H1 (cell line): ENCODE results near the gene RASSF3.

Source experiments
- ATF2 ChIP-seq: IDR thresholded peaks from 2 replicates; pipeline ENCODE4 v1.6.1; 2012; ENCODE audit warnings: low read length, inconsistent platforms
- GABPA ChIP-seq: IDR thresholded peaks from 2 replicates; pipeline ENCODE4 v1.6.1; 2011; ENCODE audit warnings: mild to moderate bottlenecking, low read length, moderate library complexity, borderline replicate concordance; ENCODE audit not compliant: insufficient read depth
- JUN ChIP-seq: IDR thresholded peaks from 2 replicates; pipeline ENCODE4 v1.6.1; 2011; ENCODE audit warnings: low read depth, mild to moderate bottlenecking, improper control_type of control experiment, low read length
- POLR2A ChIP-seq, 2 experiments: IDR thresholded peaks; 1 replicate in 1 of 2; 2 replicates in 1 of 2; pipeline ENCODE4 v1.6.1; 2011; ENCODE audit warnings: low read depth in 2 of 2, low read length in 2 of 2, mild to moderate bottlenecking in 2 of 2; ENCODE audit errors: control extremely low read depth in 1 of 2
- RFX5 ChIP-seq: IDR thresholded peaks from 2 replicates; pipeline ENCODE4 v1.6.1; 2011; ENCODE audit warnings: low read depth, low read length, improper control_type of control experiment, borderline replicate concordance
- RXRA ChIP-seq: IDR thresholded peaks from 2 replicates; pipeline ENCODE4 v1.6.1; 2011; ENCODE audit warnings: low read depth, mild to moderate bottlenecking, low read length, moderate library complexity; ENCODE audit not compliant: insufficient read depth
- SRF ChIP-seq: IDR thresholded peaks from 2 replicates; pipeline ENCODE4 v1.6.1; 2011; ENCODE audit warnings: mild to moderate bottlenecking, low read depth, low read length, moderate library complexity
- TCF12 ChIP-seq: IDR thresholded peaks from 2 replicates; pipeline ENCODE4 v1.6.1; 2011; ENCODE audit warnings: low read depth, mild to moderate bottlenecking, low read length
- TEAD4 ChIP-seq: IDR thresholded peaks from 2 replicates; pipeline ENCODE4 v1.6.1; 2012; ENCODE audit warnings: low read depth, low read length, inconsistent platforms, mixed read lengths
- TF ChIP-seq, protein P1 (sequence below), 3 experiments: IDR thresholded peaks; 1 replicate in 2 of 3; 2 replicates in 1 of 3; pipeline versions ENCODE4 v1.5.1 to v1.6.1; 2011; ENCODE audit warnings: low read length in 3 of 3, mild to moderate bottlenecking in 3 of 3, inconsistent platforms in 2 of 3, low read depth in 1 of 3, moderate library complexity in 1 of 3; ENCODE audit not compliant: insufficient read depth in 1 of 3; ENCODE audit errors: control extremely low read depth in 1 of 3

DNA sequence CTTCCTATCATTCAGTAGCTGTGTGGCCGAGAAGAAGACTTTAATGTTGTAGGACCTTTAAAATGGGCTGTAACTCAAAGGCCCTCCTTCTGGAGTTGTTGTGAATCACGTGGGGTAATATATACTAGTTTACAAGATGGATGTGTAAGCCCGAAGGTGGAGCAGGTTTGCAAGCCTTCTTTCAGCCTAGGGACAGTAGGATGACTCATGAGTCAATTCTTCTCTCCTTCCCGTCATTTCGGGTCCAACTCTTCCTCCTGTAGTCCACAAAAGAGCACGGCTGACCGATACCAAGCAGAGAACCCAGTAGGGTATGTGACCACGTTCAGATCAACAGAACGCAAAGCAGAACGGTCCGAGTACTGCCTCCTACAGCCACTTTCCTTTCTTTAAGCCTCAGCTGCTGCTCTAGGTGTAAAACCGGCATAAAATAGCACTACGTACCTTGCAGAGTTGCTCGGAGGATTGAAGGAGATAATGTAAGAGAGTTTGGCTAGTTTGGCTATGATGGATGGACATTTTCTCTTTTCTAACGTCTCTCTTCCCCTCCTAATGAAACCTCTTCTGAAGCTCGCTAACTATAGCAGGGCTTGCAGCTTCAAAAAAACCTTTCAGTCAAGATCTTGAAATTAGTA is 1.3 kb upstream of the RASSF3 start:
- no peak for TF ChIP-seq RXRA
- TF ChIP-seq TCF12, result no peak
- TF ChIP-seq, protein P1, sequence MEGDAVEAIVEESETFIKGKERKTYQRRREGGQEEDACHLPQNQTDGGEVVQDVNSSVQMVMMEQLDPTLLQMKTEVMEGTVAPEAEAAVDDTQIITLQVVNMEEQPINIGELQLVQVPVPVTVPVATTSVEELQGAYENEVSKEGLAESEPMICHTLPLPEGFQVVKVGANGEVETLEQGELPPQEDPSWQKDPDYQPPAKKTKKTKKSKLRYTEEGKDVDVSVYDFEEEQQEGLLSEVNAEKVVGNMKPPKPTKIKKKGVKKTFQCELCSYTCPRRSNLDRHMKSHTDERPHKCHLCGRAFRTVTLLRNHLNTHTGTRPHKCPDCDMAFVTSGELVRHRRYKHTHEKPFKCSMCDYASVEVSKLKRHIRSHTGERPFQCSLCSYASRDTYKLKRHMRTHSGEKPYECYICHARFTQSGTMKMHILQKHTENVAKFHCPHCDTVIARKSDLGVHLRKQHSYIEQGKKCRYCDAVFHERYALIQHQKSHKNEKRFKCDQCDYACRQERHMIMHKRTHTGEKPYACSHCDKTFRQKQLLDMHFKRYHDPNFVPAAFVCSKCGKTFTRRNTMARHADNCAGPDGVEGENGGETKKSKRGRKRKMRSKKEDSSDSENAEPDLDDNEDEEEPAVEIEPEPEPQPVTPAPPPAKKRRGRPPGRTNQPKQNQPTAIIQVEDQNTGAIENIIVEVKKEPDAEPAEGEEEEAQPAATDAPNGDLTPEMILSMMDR (IDR thresholded peaks at IDR 0.05; ENCODE audit: control extremely low read depth in 1 of 3, insufficient read depth in 1 of 3, low read depth in 1 of 3, low read length in 3 of 3), result peak in 1 of 3 experiments; percentile 19; a peak in 1 of 4 replicates
- TF ChIP-seq JUN, result no peak
- no peak for TF ChIP-seq TEAD4
- no peak for TF ChIP-seq RFX5
- no peak for TF ChIP-seq GABPA
- TF ChIP-seq ATF2, result no peak
- no peak; a peak in 1 of 3 replicates for TF ChIP-seq POLR2A (IDR thresholded peaks at IDR 0.05; ENCODE audit: control extremely low read depth in 1 of 2, low read depth in 2 of 2, low read length in 2 of 2)
- no peak for TF ChIP-seq SRF
